Liver (tissue), 9 donors: ENCODE data around the gene FAM78A. TPM values are rescaled to one million over a fixed set of nuclear protein-coding genes. Genes with fewer than 3 reads are reported as not detected.

ENCODE experiments used
- DNase-seq: peaks from one replicate; pipeline ENCODE4 v3.0.0-alpha.2; 2017; ENCODE audit warnings: low spot score
- H3K27ac ChIP-seq, 2 donors: one replicate each; pipeline ENCODE4 v1.7.0; 2013; ENCODE audit warnings: inconsistent platforms in 2 of 2, low read length in 2 of 2, control low read depth in 1 of 2, low read depth in 1 of 2, mild to moderate bottlenecking in 1 of 2
- H3K27me3 ChIP-seq, 4 donors: one replicate each; pipeline versions ENCODE4 v1.6.1 to v1.7.0; 2013; ENCODE audit warnings: low read length in 3 of 4, inconsistent platforms in 1 of 4, mild to moderate bottlenecking in 1 of 4, moderate library complexity in 1 of 4; ENCODE audit not compliant: control insufficient read depth in 4 of 4, insufficient read depth in 4 of 4
- H3K36me3 ChIP-seq, 4 donors: one replicate each; pipeline versions ENCODE4 v1.6.1 to v1.7.0; 2013; ENCODE audit warnings: low read length in 3 of 4, mild to moderate bottlenecking in 3 of 4, low read depth in 1 of 4, moderate library complexity in 1 of 4; ENCODE audit not compliant: control insufficient read depth in 4 of 4, insufficient read depth in 3 of 4
- H3K4me1 ChIP-seq, 4 donors: one replicate each; pipeline versions ENCODE4 v1.6.1 to v1.7.0; 2013; ENCODE audit warnings: low read length in 3 of 4, mild to moderate bottlenecking in 3 of 4, moderate library complexity in 1 of 4; ENCODE audit not compliant: control insufficient read depth in 4 of 4, insufficient read depth in 4 of 4
- H3K4me3 ChIP-seq, 3 donors: one replicate each; pipeline versions ENCODE4 v1.6.1 to v1.7.0; 2013; ENCODE audit warnings: low read length in 3 of 3, control low read depth in 1 of 3, low read depth in 1 of 3, mild to moderate bottlenecking in 1 of 3
- H3K9ac ChIP-seq, 2 donors: one replicate each; pipeline ENCODE4 v1.7.0; 2013; ENCODE audit warnings: low read length in 2 of 2, mild to moderate bottlenecking in 2 of 2, moderate library complexity in 2 of 2, control low read depth in 1 of 2, low read depth in 1 of 2
- H3K9me3 ChIP-seq, 4 donors: one replicate each; pipeline versions ENCODE4 v1.6.1 to v1.7.0; 2013; ENCODE audit warnings: low read length in 3 of 4; ENCODE audit not compliant: control insufficient read depth in 4 of 4
- EGR1 ChIP-seq, 2 donors: IDR thresholded peaks; 2 replicates each; pipeline ENCODE4 v1.6.1; 2016 to 2018; ENCODE audit warnings: antibody characterized with exemption in 2 of 2, low read depth in 2 of 2
- FOXA1 ChIP-seq: IDR thresholded peaks from 2 replicates; pipeline ENCODE4 v1.6.1; 2016; ENCODE audit warnings: antibody characterized with exemption
- FOXA2 ChIP-seq: IDR thresholded peaks from 2 replicates; pipeline ENCODE4 v1.6.1; 2016; ENCODE audit warnings: antibody characterized with exemption
- GABPA ChIP-seq, 2 donors: IDR thresholded peaks in 1 of 2; conservative IDR thresholded peaks in 1 of 2; 2 replicates each; pipeline ENCODE4 v1.6.1; 2016; ENCODE audit warnings: antibody characterized with exemption in 2 of 2, mild to moderate bottlenecking in 1 of 2, moderate library complexity in 1 of 2
- HNF4A ChIP-seq, 2 donors: conservative IDR thresholded peaks; 2 replicates each; pipeline ENCODE4 v1.6.1; 2016; ENCODE audit warnings: antibody characterized with exemption in 2 of 2, mild to moderate bottlenecking in 2 of 2
- HNF4G ChIP-seq: IDR thresholded peaks from 2 replicates; pipeline ENCODE4 v1.6.1; 2016; ENCODE audit warnings: antibody characterized with exemption
- JUND ChIP-seq, 2 donors: IDR thresholded peaks; 2 replicates each; pipeline ENCODE4 v1.6.1; 2016; ENCODE audit warnings: antibody characterized with exemption in 2 of 2
- NR2F2 ChIP-seq: IDR thresholded peaks from 2 replicates; pipeline ENCODE4 v1.6.1; 2016; ENCODE audit warnings: antibody characterized with exemption
- RAD21 ChIP-seq, 2 donors: IDR thresholded peaks; 2 replicates each; pipeline ENCODE4 v1.6.1; 2016; ENCODE audit warnings: antibody characterized with exemption in 2 of 2, mild to moderate bottlenecking in 2 of 2
- RXRA ChIP-seq, 2 donors: IDR thresholded peaks; 2 replicates each; pipeline ENCODE4 v1.6.1; 2017 to 2018; ENCODE audit warnings: antibody characterized with exemption in 2 of 2, mild to moderate bottlenecking in 1 of 2
- TAF1 ChIP-seq: conservative IDR thresholded peaks from 2 replicates; pipeline ENCODE4 v1.6.1; 2016; ENCODE audit warnings: antibody characterized with exemption, mild to moderate bottlenecking
- YY1 ChIP-seq: IDR thresholded peaks from 2 replicates; pipeline ENCODE4 v1.6.1; 2016; ENCODE audit warnings: antibody characterized with exemption, mild to moderate bottlenecking
- WGBS: extraction: QIAGEN DNeasy Blood & Tissue Kit; methylation state at CpG from one replicate; pipeline ENCODE4 v1.1.7; 2013; 5-methylcytosine and 5-hydroxymethylcytosine counted together
- polyA plus RNA-seq, 2 donors: library from polyadenylated mRNA; stranded (reverse) in 1 of 2; unstranded in 1 of 2; fragments of 200-250 nt in 1 of 2; fragments of >200 nt in 1 of 2; fragmentation: Nextera tagmentation in 1 of 2; extraction: Ambion mirVana in 1 of 2; gene quantifications; one replicate each; pipeline versions ENCODE4 v1.2.1 to v1.2.3, GENCODE V29; 2013 to 2015
- total RNA-seq, 2 donors: library from RNA; depleted of rRNA; stranded (reverse); fragments of >200 nt; gene quantifications; one replicate each; pipeline ENCODE4 v1.2.3, GENCODE V29; 2014
- TF ChIP-seq, protein P1 (sequence below): IDR thresholded peaks from 2 replicates; pipeline ENCODE4 v1.6.1; 2016; ENCODE audit warnings: antibody characterized with exemption
- TF ChIP-seq, protein P2 (sequence below): IDR thresholded peaks from 2 replicates; pipeline ENCODE4 v1.6.1; 2016; ENCODE audit warnings: antibody characterized with exemption
- TF ChIP-seq, protein P3 (sequence below): IDR thresholded peaks from 2 replicates; pipeline ENCODE4 v1.6.1; 2016; ENCODE audit warnings: antibody characterized with exemption, mild to moderate bottlenecking
- TF ChIP-seq, protein P4 (sequence below): fragments of 150-350 bp; IDR thresholded peaks from 2 replicates; pipeline ENCODE4 v1.5.1; 2017; ENCODE audit warnings: improper control_type of control experiment, low read depth, low read length; ENCODE audit not compliant: missing input control
- TF ChIP-seq, protein P5 (sequence below): IDR thresholded peaks from 2 replicates; pipeline ENCODE4 v1.6.1; 2016; ENCODE audit warnings: antibody characterized with exemption
- donor health status: healthy.
- donor health status: healthy.
- donor health status: healthy.
- donor health status: healthy.
- donor health status: healthy.

Gene FAM78A
- total and polyA plus RNA-seq, 4 donors, result 0.25 to 6.6 (median 1.7) TPM

DNA sequence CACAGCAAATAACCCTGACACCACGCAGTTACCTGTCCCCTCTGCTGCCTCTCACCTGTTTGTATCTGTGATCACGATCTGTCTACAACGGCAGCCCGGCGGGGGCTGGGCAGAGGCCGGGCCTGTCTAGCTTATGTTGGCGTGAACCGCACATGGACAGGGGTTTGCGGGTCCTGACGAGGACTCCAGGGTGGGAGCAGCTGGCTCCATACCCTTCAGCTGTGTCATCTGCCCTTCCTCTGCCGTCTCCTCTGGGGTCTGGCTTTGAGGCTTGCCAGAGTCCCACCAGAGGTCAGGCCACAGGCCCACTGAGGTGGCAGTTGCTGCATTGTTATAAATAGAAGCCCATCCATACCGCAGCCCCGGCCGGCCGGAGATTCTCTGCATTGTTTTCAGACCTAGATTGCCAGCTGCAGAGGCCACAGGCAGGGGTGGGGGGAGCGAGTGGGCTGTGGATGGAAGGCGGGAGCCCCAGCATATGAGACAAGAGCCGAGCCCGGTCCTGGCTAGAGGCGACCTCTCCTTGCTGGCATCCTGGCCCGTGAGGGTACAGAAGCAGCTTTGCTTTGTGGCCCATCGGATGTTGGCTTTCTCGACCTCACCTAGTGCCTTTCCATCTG lies 37.8 kb downstream of the FAM78A start:
- WGBS, result 47% methylated on average over 23 of the region's 23 CpGs
- Histone ChIP-seq H3K4me3 (no peak overlapping the region), H3K9ac (no peak overlapping the region), H3K36me3 (peaks cover 4 to 18% (median 11%) of the 10 kb centered on the region in 4 donors), H3K27me3 (no peaks in the 10 kb centered on the region), H3K27ac (no peak overlapping the region), H3K4me1 (peaks cover 0 to 7% (median 0%) of the 10 kb centered on the region in 4 donors), H3K9me3 (peaks cover 0 to 5% (median 0%) of the 10 kb centered on the region in 4 donors)
- no peak for DNase-seq
- TF ChIP-seq NR2F2 (no peak), YY1 (no peak), HNF4A (conservative IDR thresholded peaks at IDR 0.05) (no peak), EGR1 (IDR thresholded peaks at IDR 0.05; ENCODE audit: low read depth in 2 of 2) (no peak), JUND (IDR thresholded peaks at IDR 0.05) (no peak), FOXA2 (no peak), RXRA (IDR thresholded peaks at IDR 0.05) (no peak), GABPA (IDR thresholded peaks at IDR 0.05 in 1 of 2, conservative IDR thresholded peaks at IDR 0.05 in 1 of 2) (no peak), TAF1 (no peak), HNF4G (no peak), FOXA1 (no peak), RAD21 (IDR thresholded peaks at IDR 0.05) (no peak)
- TF ChIP-seq, protein P1, sequence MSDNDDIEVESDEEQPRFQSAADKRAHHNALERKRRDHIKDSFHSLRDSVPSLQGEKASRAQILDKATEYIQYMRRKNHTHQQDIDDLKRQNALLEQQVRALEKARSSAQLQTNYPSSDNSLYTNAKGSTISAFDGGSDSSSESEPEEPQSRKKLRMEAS, result no peak
- TF ChIP-seq, protein P2, sequence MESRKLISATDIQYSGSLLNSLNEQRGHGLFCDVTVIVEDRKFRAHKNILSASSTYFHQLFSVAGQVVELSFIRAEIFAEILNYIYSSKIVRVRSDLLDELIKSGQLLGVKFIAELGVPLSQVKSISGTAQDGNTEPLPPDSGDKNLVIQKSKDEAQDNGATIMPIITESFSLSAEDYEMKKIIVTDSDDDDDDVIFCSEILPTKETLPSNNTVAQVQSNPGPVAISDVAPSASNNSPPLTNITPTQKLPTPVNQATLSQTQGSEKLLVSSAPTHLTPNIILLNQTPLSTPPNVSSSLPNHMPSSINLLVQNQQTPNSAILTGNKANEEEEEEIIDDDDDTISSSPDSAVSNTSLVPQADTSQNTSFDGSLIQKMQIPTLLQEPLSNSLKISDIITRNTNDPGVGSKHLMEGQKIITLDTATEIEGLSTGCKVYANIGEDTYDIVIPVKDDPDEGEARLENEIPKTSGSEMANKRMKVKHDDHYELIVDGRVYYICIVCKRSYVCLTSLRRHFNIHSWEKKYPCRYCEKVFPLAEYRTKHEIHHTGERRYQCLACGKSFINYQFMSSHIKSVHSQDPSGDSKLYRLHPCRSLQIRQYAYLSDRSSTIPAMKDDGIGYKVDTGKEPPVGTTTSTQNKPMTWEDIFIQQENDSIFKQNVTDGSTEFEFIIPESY, result no peak
- TF ChIP-seq, protein P3, sequence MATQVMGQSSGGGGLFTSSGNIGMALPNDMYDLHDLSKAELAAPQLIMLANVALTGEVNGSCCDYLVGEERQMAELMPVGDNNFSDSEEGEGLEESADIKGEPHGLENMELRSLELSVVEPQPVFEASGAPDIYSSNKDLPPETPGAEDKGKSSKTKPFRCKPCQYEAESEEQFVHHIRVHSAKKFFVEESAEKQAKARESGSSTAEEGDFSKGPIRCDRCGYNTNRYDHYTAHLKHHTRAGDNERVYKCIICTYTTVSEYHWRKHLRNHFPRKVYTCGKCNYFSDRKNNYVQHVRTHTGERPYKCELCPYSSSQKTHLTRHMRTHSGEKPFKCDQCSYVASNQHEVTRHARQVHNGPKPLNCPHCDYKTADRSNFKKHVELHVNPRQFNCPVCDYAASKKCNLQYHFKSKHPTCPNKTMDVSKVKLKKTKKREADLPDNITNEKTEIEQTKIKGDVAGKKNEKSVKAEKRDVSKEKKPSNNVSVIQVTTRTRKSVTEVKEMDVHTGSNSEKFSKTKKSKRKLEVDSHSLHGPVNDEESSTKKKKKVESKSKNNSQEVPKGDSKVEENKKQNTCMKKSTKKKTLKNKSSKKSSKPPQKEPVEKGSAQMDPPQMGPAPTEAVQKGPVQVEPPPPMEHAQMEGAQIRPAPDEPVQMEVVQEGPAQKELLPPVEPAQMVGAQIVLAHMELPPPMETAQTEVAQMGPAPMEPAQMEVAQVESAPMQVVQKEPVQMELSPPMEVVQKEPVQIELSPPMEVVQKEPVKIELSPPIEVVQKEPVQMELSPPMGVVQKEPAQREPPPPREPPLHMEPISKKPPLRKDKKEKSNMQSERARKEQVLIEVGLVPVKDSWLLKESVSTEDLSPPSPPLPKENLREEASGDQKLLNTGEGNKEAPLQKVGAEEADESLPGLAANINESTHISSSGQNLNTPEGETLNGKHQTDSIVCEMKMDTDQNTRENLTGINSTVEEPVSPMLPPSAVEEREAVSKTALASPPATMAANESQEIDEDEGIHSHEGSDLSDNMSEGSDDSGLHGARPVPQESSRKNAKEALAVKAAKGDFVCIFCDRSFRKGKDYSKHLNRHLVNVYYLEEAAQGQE, result no peak
- TF ChIP-seq, protein P4, sequence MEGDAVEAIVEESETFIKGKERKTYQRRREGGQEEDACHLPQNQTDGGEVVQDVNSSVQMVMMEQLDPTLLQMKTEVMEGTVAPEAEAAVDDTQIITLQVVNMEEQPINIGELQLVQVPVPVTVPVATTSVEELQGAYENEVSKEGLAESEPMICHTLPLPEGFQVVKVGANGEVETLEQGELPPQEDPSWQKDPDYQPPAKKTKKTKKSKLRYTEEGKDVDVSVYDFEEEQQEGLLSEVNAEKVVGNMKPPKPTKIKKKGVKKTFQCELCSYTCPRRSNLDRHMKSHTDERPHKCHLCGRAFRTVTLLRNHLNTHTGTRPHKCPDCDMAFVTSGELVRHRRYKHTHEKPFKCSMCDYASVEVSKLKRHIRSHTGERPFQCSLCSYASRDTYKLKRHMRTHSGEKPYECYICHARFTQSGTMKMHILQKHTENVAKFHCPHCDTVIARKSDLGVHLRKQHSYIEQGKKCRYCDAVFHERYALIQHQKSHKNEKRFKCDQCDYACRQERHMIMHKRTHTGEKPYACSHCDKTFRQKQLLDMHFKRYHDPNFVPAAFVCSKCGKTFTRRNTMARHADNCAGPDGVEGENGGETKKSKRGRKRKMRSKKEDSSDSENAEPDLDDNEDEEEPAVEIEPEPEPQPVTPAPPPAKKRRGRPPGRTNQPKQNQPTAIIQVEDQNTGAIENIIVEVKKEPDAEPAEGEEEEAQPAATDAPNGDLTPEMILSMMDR, result no peak
- TF ChIP-seq, protein P5, sequence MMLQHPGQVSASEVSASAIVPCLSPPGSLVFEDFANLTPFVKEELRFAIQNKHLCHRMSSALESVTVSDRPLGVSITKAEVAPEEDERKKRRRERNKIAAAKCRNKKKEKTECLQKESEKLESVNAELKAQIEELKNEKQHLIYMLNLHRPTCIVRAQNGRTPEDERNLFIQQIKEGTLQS, result no peak
